Activated T-cell treated with anti-CD3 and anti-CD28 coated beads, Interleukin-2, amount 50 U/mL, for 24 hours (primary cell): ENCODE measurements around the gene HOXA10.

Experiments
- DNase-seq: peaks from one replicate; pipeline ENCODE4 v3.0.0-alpha.2; 2020
- H3K27ac Mint-ChIP-seq: 2 replicates; pipeline ENCODE4 v1.8.0; 2020; ENCODE audit warnings: mild to moderate bottlenecking, mixed read lengths
- H3K27me3 Mint-ChIP-seq: 2 replicates; pipeline ENCODE4 v1.8.0; 2020; ENCODE audit warnings: mixed read lengths
- H3K36me3 Mint-ChIP-seq: 2 replicates; pipeline ENCODE4 v1.8.0; 2020; ENCODE audit warnings: low read depth, mixed read lengths
- H3K4me1 Mint-ChIP-seq: 2 replicates; pipeline ENCODE4 v1.8.0; 2020; ENCODE audit warnings: low read depth, mixed read lengths
- H3K4me3 Mint-ChIP-seq: 2 replicates; pipeline ENCODE4 v1.8.0; 2020; ENCODE audit warnings: mild to moderate bottlenecking, moderate library complexity, mixed read lengths
- H3K9me3 Mint-ChIP-seq: 2 replicates; pipeline ENCODE4 v1.8.0; 2020; ENCODE audit warnings: mixed read lengths

HOXA10 gene

DNA sequence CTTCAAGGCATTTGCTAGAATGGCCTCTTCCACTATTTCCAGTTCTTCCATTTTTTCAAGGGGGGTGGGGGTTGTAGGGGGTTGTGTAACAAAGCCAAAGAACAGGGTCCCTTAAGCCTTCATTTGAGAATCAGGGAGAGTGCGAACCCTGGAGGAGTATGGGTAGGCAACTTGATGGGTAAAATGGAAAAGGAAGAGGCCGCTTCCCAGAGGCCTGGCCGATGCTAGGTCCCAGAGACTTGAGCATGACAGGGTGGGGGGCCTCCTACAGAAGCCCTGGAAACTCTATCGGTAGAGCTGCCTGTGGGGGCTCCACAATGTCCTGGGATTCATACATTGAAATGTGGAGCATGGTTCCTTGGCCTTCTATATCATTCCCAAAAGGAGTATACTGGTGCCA, 34.9 kb upstream of the HOXA10 start:
- no peak for DNase-seq
- Mint-ChIP-seq H3K27me3 (peaks cover 98% of the 10 kb centered on the region), H3K4me3 (no peak overlapping the region), H3K4me1 (peaks cover 27% of the 10 kb centered on the region), H3K9me3 (no peaks in the 10 kb centered on the region), H3K27ac (no peak overlapping the region), H3K36me3 (no peaks in the 10 kb centered on the region)

DNA sequence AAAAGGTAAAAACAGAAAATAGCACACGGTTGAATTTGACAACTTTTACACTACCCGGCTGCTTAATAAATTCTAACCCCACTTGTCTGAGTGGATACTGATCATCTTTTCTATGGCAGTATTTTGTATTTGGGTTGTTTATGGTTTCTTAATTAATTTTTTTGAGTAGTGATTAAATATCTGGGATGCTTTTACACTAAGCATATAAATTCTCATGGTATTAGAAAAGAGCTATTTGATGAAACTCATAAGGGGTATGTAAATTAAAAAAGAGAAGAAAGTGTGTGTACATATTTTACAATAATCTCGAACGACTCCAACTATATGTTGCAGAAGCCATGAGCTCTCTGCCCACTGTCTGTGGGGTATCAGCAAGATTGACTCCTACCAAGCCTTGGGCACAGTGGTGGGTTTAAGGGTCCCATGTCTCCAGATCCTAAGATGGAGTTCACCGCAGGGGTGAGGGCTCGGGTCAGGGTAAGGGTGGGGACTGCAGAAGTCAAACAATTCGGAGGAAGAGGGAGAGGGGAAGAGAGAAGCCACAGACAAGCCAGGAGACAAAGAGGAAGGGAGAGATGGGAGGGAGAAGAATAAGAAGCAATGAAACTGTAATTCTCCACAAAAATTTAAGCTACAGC, 33.3 kb upstream of the HOXA10 start:
- Mint-ChIP-seq H3K36me3 (no peaks in the 10 kb centered on the region), H3K27ac (no peak overlapping the region), H3K9me3 (no peaks in the 10 kb centered on the region), H3K4me1 (peaks cover 20% of the 10 kb centered on the region), H3K27me3 (peaks cover 99% of the 10 kb centered on the region), H3K4me3 (no peak overlapping the region)
- no peak for DNase-seq

DNA sequence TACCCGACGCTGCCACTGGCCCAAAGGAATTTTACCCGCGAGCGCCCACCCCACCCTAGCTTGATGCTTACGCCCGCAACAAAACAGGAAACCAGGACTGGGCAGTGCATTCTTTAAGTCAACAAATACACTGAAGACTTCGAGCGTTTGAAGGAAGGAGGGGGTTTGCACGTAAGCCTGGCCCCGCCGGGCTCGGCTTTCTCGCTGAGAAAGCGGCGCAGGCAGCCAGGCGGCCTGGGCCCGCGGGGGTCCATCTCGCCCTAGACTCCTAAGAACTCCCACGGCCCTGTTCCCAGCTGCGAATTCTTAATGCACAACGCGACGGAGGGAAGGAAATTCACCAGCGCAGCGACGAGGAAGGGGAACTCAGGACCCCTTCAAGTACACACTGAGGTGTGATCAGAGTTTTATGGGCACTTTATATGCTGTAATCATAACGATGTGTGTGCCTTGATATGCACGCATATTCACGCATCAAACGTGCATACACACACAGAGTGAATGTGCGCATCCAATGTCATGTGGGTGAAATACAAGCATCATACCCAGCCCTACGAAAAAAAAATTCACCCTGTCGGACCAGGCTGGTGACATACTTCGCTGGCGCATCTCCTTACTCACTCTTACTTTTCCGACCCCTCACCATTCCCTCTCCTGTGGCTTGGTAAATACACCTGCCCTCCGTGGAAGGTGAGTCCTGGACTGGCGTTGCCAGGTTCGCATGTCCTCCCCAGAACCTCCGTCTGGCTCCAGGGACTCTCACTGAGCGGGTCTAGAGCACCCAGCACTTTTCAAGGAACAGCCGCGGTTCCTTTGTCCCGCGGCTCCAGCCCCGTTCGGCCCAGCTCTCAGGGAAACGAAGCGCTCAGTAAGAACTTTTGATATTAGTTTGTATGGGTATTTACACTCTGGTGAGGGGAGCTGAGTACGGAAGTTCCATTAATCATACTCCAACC, 31.5 kb upstream of the HOXA10 start:
- no peaks in the 10 kb centered on the region for H3K9me3 Mint-ChIP-seq
- no peak overlapping the region for H3K27ac Mint-ChIP-seq
- H3K36me3 Mint-ChIP-seq, result no peaks in the 10 kb centered on the region
- H3K27me3 Mint-ChIP-seq, result peaks cover 99% of the 10 kb centered on the region
- H3K4me3 Mint-ChIP-seq, result no peak overlapping the region
- no peak for DNase-seq
- peaks cover 37% of the 10 kb centered on the region for H3K4me1 Mint-ChIP-seq

DNA sequence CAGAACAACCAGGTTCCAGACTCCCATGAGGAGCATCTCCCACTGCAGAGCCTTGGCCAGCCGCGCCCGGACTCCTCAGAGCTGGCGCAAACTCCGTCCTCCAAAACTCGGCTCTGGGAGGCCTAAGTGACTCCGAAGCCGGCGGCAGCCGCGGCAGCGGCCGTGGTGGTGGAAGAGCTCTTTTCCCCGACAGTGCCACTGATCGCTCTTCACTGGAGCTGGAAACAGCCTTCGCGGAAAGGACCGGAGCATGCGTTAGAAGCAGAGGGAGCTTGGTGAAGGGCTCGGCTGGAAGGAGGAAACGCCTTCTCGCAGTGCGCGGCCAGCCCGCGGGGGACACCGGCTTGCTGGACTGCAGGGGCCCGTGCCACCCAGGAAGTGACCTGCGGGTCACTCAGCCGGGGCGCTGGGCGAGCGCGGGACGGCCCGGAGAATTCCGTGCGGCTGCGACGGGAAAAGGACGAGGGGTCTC, 30.8 kb upstream of the HOXA10 start:
- Mint-ChIP-seq H3K4me1 (peaks cover 37% of the 10 kb centered on the region), H3K4me3 (no peak overlapping the region), H3K27me3 (peaks cover 97% of the 10 kb centered on the region), H3K9me3 (no peaks in the 10 kb centered on the region), H3K36me3 (no peaks in the 10 kb centered on the region), H3K27ac (no peak overlapping the region)
- DNase-seq, result no peak

DNA sequence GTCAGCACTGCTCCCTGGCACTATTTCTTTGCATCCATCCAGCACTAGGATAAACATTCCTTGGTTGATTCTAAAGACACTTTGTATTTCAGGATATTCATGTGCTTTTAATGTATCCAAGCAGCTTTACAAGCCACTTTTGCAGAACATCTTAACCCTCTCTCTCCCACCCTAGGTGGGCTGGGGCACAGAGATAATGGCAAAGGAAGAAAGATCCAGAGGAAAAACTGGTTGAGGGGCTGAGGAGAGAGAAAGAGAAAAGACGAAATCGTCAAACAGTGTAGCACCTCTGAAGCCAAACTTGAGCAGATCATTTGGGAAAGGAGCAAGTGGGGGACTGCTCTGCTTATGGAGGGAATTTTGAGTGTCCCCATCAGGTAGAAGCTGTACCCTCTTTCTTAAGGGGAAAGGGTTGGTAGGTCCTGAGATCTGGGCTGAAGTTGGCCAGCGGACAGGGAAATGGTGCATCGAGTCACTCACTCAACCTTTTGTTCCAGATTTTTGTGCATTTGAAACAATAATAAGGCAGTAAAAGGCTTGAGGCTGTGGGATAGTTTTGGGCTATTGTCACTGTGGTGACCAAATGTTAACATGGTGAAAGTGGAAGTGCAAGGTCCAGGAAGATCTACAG, 30.0 kb upstream of the HOXA10 start:
- H3K9me3 Mint-ChIP-seq, result no peaks in the 10 kb centered on the region
- DNase-seq, result no peak
- H3K36me3 Mint-ChIP-seq, result no peaks in the 10 kb centered on the region
- H3K4me1 Mint-ChIP-seq, result peaks cover 38% of the 10 kb centered on the region
- no peak overlapping the region for H3K27ac Mint-ChIP-seq
- no peak overlapping the region for H3K4me3 Mint-ChIP-seq
- peaks cover 92% of the 10 kb centered on the region for H3K27me3 Mint-ChIP-seq

DNA sequence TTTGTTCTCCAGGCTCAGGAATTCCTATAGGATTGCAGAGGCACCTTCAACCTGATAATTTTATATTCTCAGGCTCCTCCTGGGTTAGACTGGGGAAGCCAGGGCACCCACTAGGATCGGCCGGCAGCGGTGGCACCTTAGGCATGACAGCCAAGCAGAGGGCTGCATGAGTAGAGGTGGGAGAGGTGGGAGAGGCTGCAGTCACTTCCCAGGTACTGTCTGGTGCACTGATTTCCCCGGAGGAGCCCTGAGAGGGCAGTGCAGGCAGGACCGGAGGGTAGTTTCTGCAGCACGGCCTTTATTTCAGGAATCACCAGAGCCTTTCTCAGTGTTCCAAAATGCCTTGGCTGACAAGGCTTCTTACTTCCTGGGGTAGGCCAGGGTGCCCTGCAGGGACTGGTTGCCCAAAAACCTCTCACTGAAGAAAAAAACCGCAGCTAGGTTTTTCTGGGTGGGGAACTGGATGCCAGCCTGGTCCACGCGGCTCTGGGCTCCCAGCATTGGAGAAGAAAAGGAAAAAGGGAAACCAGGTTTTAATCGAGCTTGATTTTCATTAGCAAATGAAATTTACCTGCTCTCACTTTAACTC, 29.3 kb upstream of the HOXA10 start:
- Mint-ChIP-seq H3K27me3 (peaks cover 92% of the 10 kb centered on the region), H3K4me3 (no peak overlapping the region), H3K4me1 (peaks cover 40% of the 10 kb centered on the region), H3K9me3 (no peaks in the 10 kb centered on the region), H3K27ac (no peak overlapping the region), H3K36me3 (no peaks in the 10 kb centered on the region)
- no peak for DNase-seq

DNA sequence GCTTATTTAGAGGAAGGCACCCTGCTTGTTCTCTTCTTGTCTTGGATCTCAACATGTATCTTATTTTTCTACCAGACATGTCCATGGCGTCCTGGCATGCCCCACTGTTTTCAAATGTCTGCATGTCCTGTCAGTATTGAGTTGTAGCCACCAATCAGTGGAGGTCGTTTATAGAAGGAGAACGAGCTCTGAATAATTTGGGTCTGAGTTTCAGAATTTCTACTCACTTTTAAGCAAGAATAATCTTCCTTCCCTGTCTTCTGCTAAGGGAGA, 28.7 kb upstream of the HOXA10 start:
- no peak for DNase-seq
- Mint-ChIP-seq H3K4me3 (no peak overlapping the region), H3K27me3 (peaks cover 92% of the 10 kb centered on the region), H3K4me1 (peaks cover 40% of the 10 kb centered on the region), H3K9me3 (no peaks in the 10 kb centered on the region), H3K36me3 (no peaks in the 10 kb centered on the region), H3K27ac (no peak overlapping the region)

DNA sequence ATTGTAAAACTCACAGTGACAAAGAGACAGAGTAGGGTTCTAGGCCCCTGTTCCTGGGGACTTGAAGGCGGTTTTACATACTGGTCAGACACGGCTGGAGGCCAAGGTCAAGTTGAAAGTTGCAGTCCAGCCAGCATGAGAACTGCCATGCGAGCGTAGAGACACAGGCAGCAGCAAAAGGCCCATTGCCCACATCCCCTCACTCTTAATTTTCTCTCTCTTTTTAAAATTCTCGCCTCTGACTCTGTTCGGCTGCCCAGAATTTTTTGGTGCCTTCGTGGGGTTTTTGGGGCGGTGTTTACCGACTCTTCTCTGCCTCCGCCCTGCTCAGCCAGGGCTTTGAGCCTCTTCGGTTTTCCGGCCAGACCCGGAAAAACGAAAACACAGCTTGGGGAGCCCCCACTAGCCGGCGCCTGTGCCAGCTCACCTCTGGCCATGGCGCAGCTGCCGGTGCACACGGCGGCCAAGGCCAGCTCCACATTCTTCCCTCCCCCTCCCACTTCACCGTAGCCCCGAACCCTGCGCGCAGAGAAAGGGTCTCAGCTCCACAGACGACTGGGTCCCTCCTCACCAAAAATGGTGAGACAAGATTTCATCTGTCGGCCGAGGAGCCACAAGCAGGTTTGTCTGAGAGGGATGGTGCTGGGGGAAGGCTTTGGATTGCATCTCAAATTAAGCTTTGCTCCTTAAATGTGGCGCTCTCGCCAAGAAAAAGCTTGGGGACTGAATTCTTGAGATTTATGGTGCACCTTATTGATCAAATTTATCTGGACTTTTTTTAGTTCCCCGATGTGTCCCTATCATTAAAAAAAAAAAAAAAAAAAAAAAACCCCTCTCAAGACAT, 28.1 kb upstream of the HOXA10 start:
- H3K27ac Mint-ChIP-seq, result no peak overlapping the region
- peaks cover 92% of the 10 kb centered on the region for H3K27me3 Mint-ChIP-seq
- H3K4me1 Mint-ChIP-seq, result peaks cover 40% of the 10 kb centered on the region
- H3K36me3 Mint-ChIP-seq, result no peaks in the 10 kb centered on the region
- H3K9me3 Mint-ChIP-seq, result no peaks in the 10 kb centered on the region
- H3K4me3 Mint-ChIP-seq, result peak overlapping the region; percentile 8
- DNase-seq, result no peak

DNA sequence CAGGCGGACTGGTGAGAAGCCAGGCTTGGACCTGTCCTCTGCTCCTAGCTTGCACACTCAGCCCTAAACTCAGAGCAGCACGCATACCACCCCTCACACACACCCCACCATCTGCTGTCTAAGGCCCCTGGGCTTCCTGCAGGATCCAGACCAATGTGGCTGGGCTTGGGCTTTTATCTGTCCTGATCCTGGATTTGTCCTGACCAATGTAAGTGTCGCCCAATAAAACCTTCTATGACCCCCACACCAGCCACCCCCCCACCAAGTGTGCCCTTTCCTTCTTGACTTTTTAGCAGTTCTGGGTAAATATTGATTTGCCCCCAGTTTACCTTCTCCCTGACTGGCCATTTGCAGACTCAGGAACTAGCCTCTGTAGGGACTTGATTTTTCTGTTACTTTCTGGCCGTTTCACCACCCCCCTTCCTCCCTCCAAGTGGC, 27.5 kb upstream of the HOXA10 start:
- Mint-ChIP-seq H3K27ac (no peak overlapping the region), H3K36me3 (no peaks in the 10 kb centered on the region), H3K27me3 (peaks cover 91% of the 10 kb centered on the region), H3K4me3 (no peak overlapping the region), H3K4me1 (peaks cover 40% of the 10 kb centered on the region), H3K9me3 (no peaks in the 10 kb centered on the region)
- no peak for DNase-seq

DNA sequence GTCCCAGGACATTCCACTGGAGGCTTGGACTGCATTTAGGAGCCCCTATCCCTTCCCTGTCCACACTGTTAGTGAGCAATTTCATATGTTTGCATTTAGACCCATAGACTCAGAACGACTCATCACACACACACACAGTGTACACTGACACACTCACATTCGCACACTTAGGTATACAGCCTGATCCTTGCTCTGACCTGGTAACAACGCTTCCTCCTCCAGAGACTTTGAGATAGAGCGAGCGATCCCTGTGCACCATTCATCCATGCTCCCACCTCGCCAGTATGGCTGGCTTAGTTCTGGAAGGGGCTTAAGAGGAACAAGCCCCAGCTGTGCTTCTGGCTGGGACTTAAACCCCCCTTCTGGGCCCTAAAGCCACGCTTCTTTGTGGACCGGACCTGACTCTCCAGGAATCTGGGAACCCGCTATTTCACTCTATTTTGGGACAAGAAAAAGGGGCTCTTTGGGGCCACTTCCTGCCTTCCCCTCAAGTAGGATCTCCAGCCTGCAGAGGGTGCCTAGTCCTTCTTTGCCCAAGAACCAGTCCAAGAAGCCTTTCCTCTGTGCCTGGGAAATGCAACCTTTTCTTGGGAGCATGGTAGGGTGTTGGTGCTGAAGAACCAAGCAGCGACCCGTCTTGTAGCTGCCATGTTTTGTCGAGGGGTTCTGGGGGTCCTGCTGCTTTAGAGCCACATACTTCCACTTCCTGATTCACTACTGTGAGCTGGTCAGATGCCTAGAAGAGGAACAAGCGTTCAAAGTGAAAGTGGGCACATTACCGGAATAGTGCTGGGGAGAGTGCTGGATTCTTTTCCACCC, 26.9 kb upstream of the HOXA10 start:
- peak overlapping the region; percentile 69 for H3K27ac Mint-ChIP-seq
- H3K4me1 Mint-ChIP-seq, result peaks cover 39% of the 10 kb centered on the region
- no peaks in the 10 kb centered on the region for H3K9me3 Mint-ChIP-seq
- no peaks in the 10 kb centered on the region for H3K36me3 Mint-ChIP-seq
- H3K27me3 Mint-ChIP-seq, result peaks cover 90% of the 10 kb centered on the region
- peak; percentile 36 for DNase-seq
- H3K4me3 Mint-ChIP-seq, result peak overlapping the region; percentile 68

DNA sequence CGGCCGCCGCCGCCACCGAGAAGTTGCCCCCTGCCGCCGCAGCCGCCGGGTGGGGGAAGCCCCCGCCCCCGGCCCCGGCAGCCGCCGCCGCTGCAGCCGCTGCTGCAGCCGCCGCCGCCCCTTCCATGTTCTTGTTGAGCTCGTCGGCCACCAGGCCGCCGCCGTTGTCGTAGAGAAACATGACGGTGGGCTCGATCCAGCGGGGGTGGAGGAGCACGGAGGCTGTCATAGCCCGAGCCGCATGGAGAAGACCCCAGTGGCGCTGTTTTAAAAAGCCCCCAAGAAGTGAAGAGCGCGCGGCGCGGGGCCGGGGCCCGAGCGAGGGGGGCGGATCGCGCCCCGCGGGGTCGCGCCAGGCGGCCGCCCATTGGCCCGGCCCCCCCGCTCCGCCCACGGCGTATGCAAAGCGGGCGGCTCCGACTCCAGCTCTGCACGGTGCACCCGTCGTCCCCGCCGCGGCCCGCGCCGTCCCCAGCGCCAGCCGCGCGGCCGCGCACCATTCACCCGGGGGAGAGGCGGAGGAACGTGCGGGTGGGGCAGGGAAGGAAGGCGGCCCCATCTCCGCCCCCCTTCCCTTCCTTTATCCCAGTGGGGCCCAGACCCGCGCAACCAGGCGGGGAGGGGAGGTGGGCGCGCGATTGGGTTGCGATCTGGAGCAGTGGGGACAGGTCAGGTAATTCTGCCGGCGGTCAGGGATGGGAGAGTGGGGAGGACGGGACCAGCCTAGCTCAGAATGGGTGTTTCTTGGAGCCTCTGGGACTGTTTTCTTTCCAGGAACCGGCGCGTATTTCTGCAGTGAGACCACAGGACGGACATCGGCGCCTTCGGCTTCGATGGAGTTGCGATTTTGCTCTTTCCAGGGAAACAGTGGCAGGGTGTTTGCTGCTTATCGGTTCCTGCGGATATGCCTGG, 26.0 kb upstream of the HOXA10 start, which contains the start of gene HOXA13:
Gene HOXA13, minus strand, starts transcription at position 243 of the 912 bp plus-strand sequence. Its CDS starts 14 bp downstream, at position 229.
- H3K36me3 Mint-ChIP-seq, result no peaks in the 10 kb centered on the region
- H3K4me3 Mint-ChIP-seq, result peak within 1 kb of the TSS; percentile 72
- no peaks in the 10 kb centered on the region for H3K9me3 Mint-ChIP-seq
- DNase-seq, result peak; percentile 52
- peak within 1 kb of the TSS; percentile 69 for H3K27ac Mint-ChIP-seq
- H3K27me3 Mint-ChIP-seq, result peaks cover 88% of the 10 kb centered on the region
- peaks cover 31% of the 10 kb centered on the region for H3K4me1 Mint-ChIP-seq
